Keratinocyte (primary cell): Measurements from ENCODE around the gene SWAP70.

Experiments used
- EZH2 ChIP-seq: IDR thresholded peaks from one replicate; pipeline ENCODE4 v1.6.1; 2012; ENCODE audit warnings: inconsistent platforms, mild to moderate bottlenecking, low read length, moderate library complexity
- TF ChIP-seq, protein P1 (sequence below), 3 experiments: IDR thresholded peaks in 1 of 3; conservative IDR thresholded peaks in 1 of 3; optimal IDR thresholded peaks in 1 of 3; 2 replicates in 2 of 3; 3 replicates in 1 of 3; pipeline versions ENCODE3 to v1.5.1; 2011; ENCODE audit warnings: low read length in 3 of 3, mild to moderate bottlenecking in 3 of 3, moderate library complexity in 2 of 3, control low read depth in 1 of 3, inconsistent platforms in 1 of 3; ENCODE audit not compliant: insufficient read depth in 2 of 3; ENCODE audit errors: extremely low read depth in 1 of 3

DNA sequence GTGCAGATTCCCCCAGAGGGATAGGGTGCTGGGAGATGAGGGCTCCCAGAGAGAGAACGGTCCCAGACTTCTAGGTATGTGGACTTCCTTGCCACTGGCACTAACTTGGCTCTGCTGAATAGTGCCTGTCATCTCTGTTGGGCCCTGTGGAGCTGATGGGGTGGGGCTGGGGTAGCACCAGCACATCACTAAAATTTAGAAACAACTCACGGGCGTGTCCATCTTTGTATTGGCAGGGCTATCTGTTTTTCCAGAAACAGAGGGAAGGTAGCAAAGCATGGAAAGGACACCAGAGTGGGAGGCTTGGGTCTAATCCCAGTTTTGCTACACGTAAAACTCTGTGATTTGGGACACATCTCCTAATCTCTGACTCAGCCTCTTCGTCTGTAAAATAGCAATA is 25.8 kb downstream of the SWAP70 start:
- no peak for TF ChIP-seq EZH2
- TF ChIP-seq, protein P1, sequence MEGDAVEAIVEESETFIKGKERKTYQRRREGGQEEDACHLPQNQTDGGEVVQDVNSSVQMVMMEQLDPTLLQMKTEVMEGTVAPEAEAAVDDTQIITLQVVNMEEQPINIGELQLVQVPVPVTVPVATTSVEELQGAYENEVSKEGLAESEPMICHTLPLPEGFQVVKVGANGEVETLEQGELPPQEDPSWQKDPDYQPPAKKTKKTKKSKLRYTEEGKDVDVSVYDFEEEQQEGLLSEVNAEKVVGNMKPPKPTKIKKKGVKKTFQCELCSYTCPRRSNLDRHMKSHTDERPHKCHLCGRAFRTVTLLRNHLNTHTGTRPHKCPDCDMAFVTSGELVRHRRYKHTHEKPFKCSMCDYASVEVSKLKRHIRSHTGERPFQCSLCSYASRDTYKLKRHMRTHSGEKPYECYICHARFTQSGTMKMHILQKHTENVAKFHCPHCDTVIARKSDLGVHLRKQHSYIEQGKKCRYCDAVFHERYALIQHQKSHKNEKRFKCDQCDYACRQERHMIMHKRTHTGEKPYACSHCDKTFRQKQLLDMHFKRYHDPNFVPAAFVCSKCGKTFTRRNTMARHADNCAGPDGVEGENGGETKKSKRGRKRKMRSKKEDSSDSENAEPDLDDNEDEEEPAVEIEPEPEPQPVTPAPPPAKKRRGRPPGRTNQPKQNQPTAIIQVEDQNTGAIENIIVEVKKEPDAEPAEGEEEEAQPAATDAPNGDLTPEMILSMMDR (optimal IDR thresholded peaks at IDR 0.05 in 1 of 3, IDR thresholded peaks at IDR 0.05 in 1 of 3, conservative IDR thresholded peaks at IDR 0.05 in 1 of 3; ENCODE audit: extremely low read depth in 1 of 3, insufficient read depth in 2 of 3, low read length in 3 of 3), result no peak
